Measurements from ENCODE around the gene SOAT1.

- TF ChIP-seq CTCF (IDR thresholded peaks at IDR 0.05; ENCODE audit: poor library complexity), result no peak
- no peak for TF ChIP-seq EZH2 (IDR thresholded peaks at IDR 0.05; ENCODE audit: borderline replicate concordance)
These were observed 24.5 kb upstream of the SOAT1 start for GRCh38 chr1:179269071-179269470.

All from hepatocyte (in vitro differentiated cells).